BLaER1 treated with 17β-estradiol and CSF1 and Interleukin-3, amounts not matched to agents 10 nM and 100 nM (cell line): ENCODE measurements around the gene PRDM4.

ENCODE experiments used
- H3K27ac ChIP-seq, 11 experiments: shearing (Covaris generic); formaldehyde crosslinking; 2 replicates each; pipeline ENCODE4 v1.8.1; 2022
- H3K27me3 ChIP-seq, 11 experiments: shearing (Covaris generic); formaldehyde crosslinking; 2 replicates each; pipeline ENCODE4 v1.8.1; 2022
- H3K36me3 ChIP-seq, 11 experiments: shearing (Covaris generic); formaldehyde crosslinking; 2 replicates each; pipeline ENCODE4 v1.8.1; 2022
- H3K4me1 ChIP-seq, 10 experiments: shearing (Covaris generic); formaldehyde crosslinking; 2 replicates each; pipeline ENCODE4 v1.8.1; 2022
- H3K4me2 ChIP-seq, 11 experiments: shearing (Covaris generic); formaldehyde crosslinking; 2 replicates each; pipeline ENCODE4 v1.8.1; 2022
- H3K4me3 ChIP-seq, 10 experiments: shearing (Covaris generic); formaldehyde crosslinking; 2 replicates each; pipeline ENCODE4 v1.8.1; 2022
- H3K9ac ChIP-seq, 11 experiments: shearing (Covaris generic); formaldehyde crosslinking; 2 replicates each; pipeline ENCODE4 v1.8.1; 2022
- H3K9me3 ChIP-seq, 11 experiments: shearing (Covaris generic); formaldehyde crosslinking; replicated peaks in 1 of 11; 2 replicates each; pipeline ENCODE4 v1.8.1; 2022
- H4K20me1 ChIP-seq, 11 experiments: shearing (Covaris generic); formaldehyde crosslinking; 2 replicates each; pipeline ENCODE4 v1.8.1; 2022
- Cebpa-rat ChIP-seq, 11 experiments: shearing (Covaris generic); IDR thresholded peaks; 2 replicates each; pipeline ENCODE4 v1.8.1; 2022

The PRDM4 gene

GRCh38 chr12:107685360-107686248 lies 75.3 kb downstream of the PRDM4 start, which contains the start of gene PWP1:
Gene PWP1 (plus strand): TSS chr12:107685799. CDS start chr12:107685900, 101 bp downstream.
- Histone ChIP-seq H3K27ac (peak within 1 kb of the TSS; percentile 73 to 92 (median 87)), H3K4me1 (peaks cover 22 to 25% (median 23%) of the 10 kb centered on the region in 10 experiments), H3K36me3 (peaks cover 26 to 37% (median 31%) of the 10 kb centered on the region in 11 experiments), H3K9me3 (no peaks in the 10 kb centered on the region), H3K4me2 (peak within 1 kb of the TSS; percentile 78 to 98 (median 90)), H3K9ac (peak within 1 kb of the TSS; percentile 83 to 95 (median 91)), H4K20me1 (peaks cover 0 to 26% (median 0%) of the 10 kb centered on the region in 11 experiments; a peak in 4 of 22 replicates), H3K4me3 (peak within 1 kb of the TSS; percentile 81 to 97 (median 90)), H3K27me3 (no peaks in the 10 kb centered on the region)
- TF ChIP-seq Cebpa-rat (IDR thresholded peaks at IDR 0.05), result no peak

GRCh38 chr12:107684990-107685359 lies 76.0 kb downstream of the PRDM4 start:
- peaks cover 22 to 25% (median 23%) of the 10 kb centered on the region in 10 experiments for H3K4me1 ChIP-seq
- H3K4me3 ChIP-seq, result peak overlapping the region; percentile 81 to 97 (median 90)
- peak overlapping the region; percentile 73 to 92 (median 87) for H3K27ac ChIP-seq
- H3K27me3 ChIP-seq, result no peaks in the 10 kb centered on the region
- no peaks in the 10 kb centered on the region for H3K9me3 ChIP-seq
- peaks cover 0 to 21% (median 0%) of the 10 kb centered on the region in 11 experiments; a peak in 3 of 22 replicates for H4K20me1 ChIP-seq
- peaks cover 20 to 30% (median 25%) of the 10 kb centered on the region in 11 experiments for H3K36me3 ChIP-seq
- H3K9ac ChIP-seq, result peak overlapping the region; percentile 83 to 95 (median 91)
- no peak for TF ChIP-seq Cebpa-rat (IDR thresholded peaks at IDR 0.05)
- peak overlapping the region; percentile 78 to 98 (median 87) for H3K4me2 ChIP-seq

GRCh38 chr12:107684029-107684795 lies 76.7 kb downstream of the PRDM4 start:
- peak overlapping the region in 2 of 10 experiments; percentile 90 to 96; a peak in 4 of 20 replicates for H3K4me3 ChIP-seq
- H3K36me3 ChIP-seq, result peaks cover 12 to 23% (median 17%) of the 10 kb centered on the region in 11 experiments
- TF ChIP-seq Cebpa-rat (IDR thresholded peaks at IDR 0.05), result no peak
- peaks cover 0 to 21% (median 0%) of the 10 kb centered on the region in 11 experiments; a peak in 3 of 22 replicates for H4K20me1 ChIP-seq
- no peaks in the 10 kb centered on the region for H3K9me3 ChIP-seq
- peak overlapping the region in 10 of 11 experiments; percentile 74 to 92 (median 88); a peak in 17 of 22 replicates for H3K27ac ChIP-seq
- peaks cover 22 to 25% (median 23%) of the 10 kb centered on the region in 10 experiments for H3K4me1 ChIP-seq
- H3K27me3 ChIP-seq, result no peaks in the 10 kb centered on the region
- peak overlapping the region in 2 of 11 experiments; percentile 91 to 92; a peak in 2 of 22 replicates for H3K9ac ChIP-seq
- peak overlapping the region; percentile 78 to 98 (median 87); a peak in 21 of 22 replicates for H3K4me2 ChIP-seq
